Measurements from ENCODE around the gene NFE2L2.

DNA sequence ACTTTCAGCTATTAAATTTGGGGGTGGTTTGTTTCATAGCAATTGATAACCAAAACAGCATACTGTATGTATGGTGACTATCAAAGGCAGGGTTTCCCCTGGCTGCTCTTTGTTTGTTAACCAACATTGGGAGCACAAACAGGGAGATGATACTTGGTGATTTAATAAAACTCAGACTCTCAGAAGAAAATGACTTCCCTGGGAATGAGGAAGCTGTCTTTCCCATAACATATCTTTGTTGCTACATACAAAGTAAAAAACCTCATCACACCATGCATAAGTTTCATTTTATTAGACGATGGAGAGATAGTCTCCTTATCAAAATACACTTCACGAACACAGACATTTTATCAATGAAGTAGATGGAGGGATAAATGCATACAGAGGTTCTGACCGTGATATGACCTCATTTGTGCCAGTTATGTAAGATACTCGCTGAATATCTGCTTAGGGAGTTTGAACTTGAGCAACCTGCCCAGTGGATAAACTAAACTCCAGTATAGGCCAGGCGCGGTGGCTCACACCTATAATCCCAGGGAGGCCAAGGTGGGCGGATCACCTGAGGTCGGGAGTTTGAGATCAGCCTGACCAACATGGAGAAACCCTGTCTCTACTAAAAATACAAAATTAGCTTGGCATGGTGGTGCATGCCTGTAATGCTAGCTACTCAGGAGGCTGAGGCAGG lies 3.8 kb upstream of the NFE2L2 start:
- TF ChIP-seq, protein P1, sequence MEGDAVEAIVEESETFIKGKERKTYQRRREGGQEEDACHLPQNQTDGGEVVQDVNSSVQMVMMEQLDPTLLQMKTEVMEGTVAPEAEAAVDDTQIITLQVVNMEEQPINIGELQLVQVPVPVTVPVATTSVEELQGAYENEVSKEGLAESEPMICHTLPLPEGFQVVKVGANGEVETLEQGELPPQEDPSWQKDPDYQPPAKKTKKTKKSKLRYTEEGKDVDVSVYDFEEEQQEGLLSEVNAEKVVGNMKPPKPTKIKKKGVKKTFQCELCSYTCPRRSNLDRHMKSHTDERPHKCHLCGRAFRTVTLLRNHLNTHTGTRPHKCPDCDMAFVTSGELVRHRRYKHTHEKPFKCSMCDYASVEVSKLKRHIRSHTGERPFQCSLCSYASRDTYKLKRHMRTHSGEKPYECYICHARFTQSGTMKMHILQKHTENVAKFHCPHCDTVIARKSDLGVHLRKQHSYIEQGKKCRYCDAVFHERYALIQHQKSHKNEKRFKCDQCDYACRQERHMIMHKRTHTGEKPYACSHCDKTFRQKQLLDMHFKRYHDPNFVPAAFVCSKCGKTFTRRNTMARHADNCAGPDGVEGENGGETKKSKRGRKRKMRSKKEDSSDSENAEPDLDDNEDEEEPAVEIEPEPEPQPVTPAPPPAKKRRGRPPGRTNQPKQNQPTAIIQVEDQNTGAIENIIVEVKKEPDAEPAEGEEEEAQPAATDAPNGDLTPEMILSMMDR (IDR thresholded peaks at IDR 0.05): no peak
- no peak for TF ChIP-seq POLR2A (IDR thresholded peaks at IDR 0.05)
